Right lobe of liver (tissue), 6 donors: ENCODE data around the gene MAPKAPK2. TPM values are rescaled to one million over a fixed set of nuclear protein-coding genes. Genes with fewer than 3 reads are reported as not detected.

Experiments used
- ATAC-seq, 4 donors: fragments of 200-7000 bp; cut with Tn5 transposase; one replicate each; pipeline ENCODE4 v1.9.1; 2020; ENCODE audit warnings: mild to moderate bottlenecking in 4 of 4, moderate library complexity in 4 of 4
- DNase-seq, 3 donors: peaks; one replicate each; pipeline ENCODE4 v3.0.0-alpha.2; 2020
- H3K27ac ChIP-seq, 3 donors: fragments of 200-600 bp; one replicate each; pipeline ENCODE4 v1.8.0; 2022
- H3K27me3 ChIP-seq, 2 donors: fragments of 200-600 bp; one replicate each; pipeline ENCODE4 v1.8.0; 2022
- H3K36me3 ChIP-seq, 4 donors: fragments of 200-600 bp; sonication (generic) in 1 of 4; one replicate each; pipeline versions ENCODE4 v1.5.1 to v1.8.0; 2017 to 2022; ENCODE audit warnings: control low read depth in 1 of 4
- H3K4me1 ChIP-seq, 4 donors: fragments of 200-600 bp; sonication (generic) in 1 of 4; one replicate each; pipeline versions ENCODE4 v1.5.1 to v1.8.0; 2017 to 2022; ENCODE audit warnings: control low read depth in 1 of 4
- H3K4me3 ChIP-seq, 3 donors: fragments of 200-600 bp; one replicate each; pipeline ENCODE4 v1.8.0; 2022
- H3K9me3 ChIP-seq, 4 donors: fragments of 200-600 bp; sonication (generic) in 1 of 4; one replicate each; pipeline versions ENCODE4 v1.5.1 to v1.8.0; 2017 to 2022; ENCODE audit warnings: control low read depth in 1 of 4
- POLR2A ChIP-seq: fragments of 450-650 bp; IDR thresholded peaks from one replicate; pipeline ENCODE4 v1.6.1; 2017; ENCODE audit warnings: antibody characterized with exemption, mild to moderate bottlenecking
- WGBS: methylation state at CpG from one replicate; pipeline ENCODE4 v1.1.6; 2018; ENCODE audit warnings: low coverage, low lambda C conversion rate; ENCODE audit not compliant: insufficient coverage; ENCODE audit errors: missing lambda C conversion rate; 5-methylcytosine and 5-hydroxymethylcytosine counted together
- intact Hi-C, 2 donors: fragments of 100-400 bp; cut with DNase I; formaldehyde crosslinking; loops; one replicate each; pipeline versions ENCODE4 v1.11.2 to v1.14.1; 2022
- total RNA-seq, 6 experiments: library from RNA; depleted of rRNA in 2 of 6; stranded (reverse); fragments of >200 nt in 2 of 6; fragmentation: NEBNext Ultra II Directional in 3 of 6; extraction: Animal tissue kit (Norgen Biotek cat#: 25700) in 3 of 6; gene quantifications; one replicate each; pipeline versions ENCODE4 v1.1.0 to v1.2.4, GENCODE V29; 2016 to 2023
- TF ChIP-seq, protein P1 (sequence below), 4 donors: fragments of 200-600 bp in 3 of 4; fragments of 450-650 bp in 1 of 4; IDR thresholded peaks; one replicate each; pipeline versions ENCODE4 v1.5.1 to v1.8.0; 2016 to 2022; ENCODE audit warnings: antibody characterized with exemption in 4 of 4, mild to moderate bottlenecking in 2 of 4
- donor health status: DM: no; HTN: yes; CAD: no.
- donor health status: DM: no; HTN: no; CAD: no.
- donor health status: DM: no; HTN: no; CAD: no.
- donor health status: DM: no; HTN: yes; CAD: no.
- donor health status: DM: no; HTN: yes; CAD: no.

Gene MAPKAPK2
- total RNA-seq, 6 experiments from 2014 or later: 25.6 to 46.6 (median 34.0) TPM

DNA sequence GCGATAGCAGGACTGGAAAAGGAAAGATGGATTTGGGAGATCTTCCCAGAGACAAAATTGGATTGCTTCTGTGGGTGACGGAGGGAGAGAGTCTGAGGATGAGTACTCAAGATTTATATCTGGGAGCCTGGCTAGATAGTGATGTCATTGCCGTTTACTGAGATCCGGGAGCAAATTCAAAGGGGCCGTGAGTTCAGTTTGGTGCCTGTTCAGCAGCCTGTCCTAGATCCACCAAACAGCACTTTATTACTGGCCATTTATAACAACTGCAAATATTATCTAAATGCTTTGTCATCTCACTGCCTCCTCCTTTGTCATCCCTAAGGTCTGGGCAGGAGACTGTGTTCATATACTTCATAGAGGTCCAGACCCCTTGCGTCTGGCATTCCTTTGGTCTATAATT is 29.2 kb downstream of the MAPKAPK2 start:
- no peak overlapping the region for H3K4me3 ChIP-seq
- DNase-seq (no peak), ATAC-seq (peak in 2 of 4 donors; percentile 9 to 11)
- H3K27ac ChIP-seq: peak overlapping the region; percentile 21 to 76 (median 63)
- peaks cover 0 to 66% (median 23%) of the 10 kb centered on the region in 4 donors for H3K4me1 ChIP-seq
- no peak for TF ChIP-seq POLR2A
- TF ChIP-seq, protein P1, sequence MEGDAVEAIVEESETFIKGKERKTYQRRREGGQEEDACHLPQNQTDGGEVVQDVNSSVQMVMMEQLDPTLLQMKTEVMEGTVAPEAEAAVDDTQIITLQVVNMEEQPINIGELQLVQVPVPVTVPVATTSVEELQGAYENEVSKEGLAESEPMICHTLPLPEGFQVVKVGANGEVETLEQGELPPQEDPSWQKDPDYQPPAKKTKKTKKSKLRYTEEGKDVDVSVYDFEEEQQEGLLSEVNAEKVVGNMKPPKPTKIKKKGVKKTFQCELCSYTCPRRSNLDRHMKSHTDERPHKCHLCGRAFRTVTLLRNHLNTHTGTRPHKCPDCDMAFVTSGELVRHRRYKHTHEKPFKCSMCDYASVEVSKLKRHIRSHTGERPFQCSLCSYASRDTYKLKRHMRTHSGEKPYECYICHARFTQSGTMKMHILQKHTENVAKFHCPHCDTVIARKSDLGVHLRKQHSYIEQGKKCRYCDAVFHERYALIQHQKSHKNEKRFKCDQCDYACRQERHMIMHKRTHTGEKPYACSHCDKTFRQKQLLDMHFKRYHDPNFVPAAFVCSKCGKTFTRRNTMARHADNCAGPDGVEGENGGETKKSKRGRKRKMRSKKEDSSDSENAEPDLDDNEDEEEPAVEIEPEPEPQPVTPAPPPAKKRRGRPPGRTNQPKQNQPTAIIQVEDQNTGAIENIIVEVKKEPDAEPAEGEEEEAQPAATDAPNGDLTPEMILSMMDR (IDR thresholded peaks at IDR 0.05): no peak
- no peaks in the 10 kb centered on the region for H3K27me3 ChIP-seq
- intact Hi-C loops: no loop called here
- no peaks in the 10 kb centered on the region for H3K9me3 ChIP-seq
- 43% methylated on average over 6 of the region's 6 CpGs for WGBS
- H3K36me3 ChIP-seq: no peaks in the 10 kb centered on the region

DNA sequence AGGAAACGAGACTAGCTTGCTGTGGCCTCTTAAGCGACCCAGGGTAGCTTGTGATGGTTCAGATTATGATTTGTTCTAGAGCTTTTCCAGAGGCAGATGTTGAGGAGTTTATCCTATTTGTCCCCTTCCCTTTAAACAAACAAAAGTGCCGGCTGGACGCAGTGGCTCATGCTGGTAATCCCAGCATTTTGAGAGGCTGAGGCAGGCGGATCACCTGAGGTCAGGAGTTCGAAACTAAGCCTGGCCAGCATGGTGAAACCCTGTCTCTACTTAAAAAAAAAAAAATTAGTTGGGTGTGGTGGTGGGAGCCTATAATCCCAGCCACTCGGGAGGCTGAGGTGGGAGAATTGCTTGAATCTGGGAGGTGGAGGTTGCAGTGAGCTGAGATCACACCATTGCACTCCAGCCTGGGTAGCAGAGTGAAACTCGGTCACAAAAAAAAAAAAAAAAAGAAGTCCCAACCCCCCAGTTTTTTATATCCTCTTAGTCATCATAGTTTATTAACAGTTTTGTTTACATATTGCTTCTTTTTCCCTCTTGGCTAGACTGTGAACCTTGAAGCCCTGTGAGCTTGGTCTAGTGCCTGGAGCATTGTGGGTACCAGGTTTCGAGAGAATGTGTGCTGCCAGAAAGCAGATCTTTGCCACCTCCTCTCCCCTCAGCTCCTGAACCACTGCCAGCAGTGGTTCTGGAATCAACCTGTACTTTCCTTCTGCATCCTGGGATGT is 29.8 kb downstream of the MAPKAPK2 start:
- intact Hi-C loops: no loop called here
- peak in 1 of 3 donors; percentile 76 for DNase-seq
- 27% methylated on average over 9 of the region's 9 CpGs for WGBS
- Histone ChIP-seq H3K27me3 (no peaks in the 10 kb centered on the region), H3K9me3 (no peaks in the 10 kb centered on the region), H3K27ac (peak overlapping the region; percentile 21 to 76 (median 63)), H3K36me3 (no peaks in the 10 kb centered on the region), H3K4me3 (no peak overlapping the region), H3K4me1 (peaks cover 0 to 61% (median 20%) of the 10 kb centered on the region in 4 donors)
- no peak for TF ChIP-seq POLR2A
- TF ChIP-seq, protein P1 (IDR thresholded peaks at IDR 0.05): no peak
- ATAC-seq: peak; percentile 81 to 84 (median 84)

DNA sequence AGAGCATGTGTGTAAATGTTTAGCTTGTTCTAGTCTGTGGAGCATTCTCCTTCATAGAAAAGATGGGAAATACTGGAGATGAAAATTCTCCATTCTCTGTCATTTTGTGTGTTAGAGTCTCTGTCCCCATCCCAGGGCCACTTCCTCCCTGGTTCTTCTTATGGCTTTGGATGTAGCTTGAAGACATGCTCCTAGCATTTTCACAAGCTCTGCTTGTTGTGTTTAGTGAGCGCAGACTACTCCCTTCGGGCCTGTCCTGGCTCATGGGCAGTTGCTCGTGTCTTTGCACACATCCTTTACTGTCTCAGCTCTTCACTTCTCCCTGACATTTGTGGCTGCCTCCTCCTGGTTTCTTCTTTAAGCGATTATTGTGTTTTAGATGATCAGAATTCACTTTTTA is 30.4 kb downstream of the MAPKAPK2 start:
- intact Hi-C loops: no loop called here
- ATAC-seq: no peak
- H3K4me3 ChIP-seq: no peak overlapping the region
- peak overlapping the region; percentile 14 to 76 (median 45) for H3K27ac ChIP-seq
- H3K4me1 ChIP-seq: peaks cover 0 to 54% (median 17%) of the 10 kb centered on the region in 4 donors
- no peaks in the 10 kb centered on the region for H3K9me3 ChIP-seq
- DNase-seq: no peak
- TF ChIP-seq POLR2A: no peak
- TF ChIP-seq, protein P1 (IDR thresholded peaks at IDR 0.05): no peak
- no peaks in the 10 kb centered on the region for H3K36me3 ChIP-seq
- no peaks in the 10 kb centered on the region for H3K27me3 ChIP-seq
- 83% methylated on average over 4 of the region's 4 CpGs for WGBS

- WGBS: 85% methylated on average over 2 of the region's 3 CpGs
Observed at GRCh38 chr1:206715552-206716158, 30.9 kb downstream of the MAPKAPK2 start.

More at GRCh38 chr1:206715552-206716158, 30.9 kb downstream of the MAPKAPK2 start:
- ATAC-seq: no peak
- DNase-seq: no peak
- intact Hi-C loops: no loop called here
- TF ChIP-seq, protein P1 (IDR thresholded peaks at IDR 0.05): no peak
- TF ChIP-seq POLR2A: no peak
- Histone ChIP-seq H3K27me3 (no peaks in the 10 kb centered on the region), H3K9me3 (no peaks in the 10 kb centered on the region), H3K4me3 (no peak overlapping the region), H3K4me1 (peaks cover 0 to 52% (median 16%) of the 10 kb centered on the region in 4 donors), H3K36me3 (no peaks in the 10 kb centered on the region), H3K27ac (peak overlapping the region; percentile 14 to 76 (median 45))
